Cardiac fibroblast (primary cell): ENCODE results near the gene KRT5.

ENCODE experiments used
- DNase-seq, 2 donors: peaks; one replicate each; pipeline versions ENCODE4 v3.0.0 to v3.0.0-alpha.2; 2010; ENCODE audit warnings: low read depth in 2 of 2
- H3K4me3 ChIP-seq, 2 donors: replicated peaks in 1 of 2; 1 replicate in 1 of 2; 2 replicates in 1 of 2; pipeline ENCODE4 v1.5.1; 2011; ENCODE audit warnings: low read depth in 2 of 2, low read length in 2 of 2, mild to moderate bottlenecking in 2 of 2, moderate library complexity in 1 of 2
- TF ChIP-seq, protein P1 (sequence below): IDR thresholded peaks from one replicate; pipeline ENCODE4 v1.5.1; 2011; ENCODE audit warnings: low read depth, mild to moderate bottlenecking, low read length, inconsistent platforms

The KRT5 gene

GRCh38 chr12:52522346-52523011, 2.3 kb upstream of the KRT5 start:
- no peak overlapping the region for H3K4me3 ChIP-seq
- peak; percentile 19 to 32 for DNase-seq
- TF ChIP-seq, protein P1, sequence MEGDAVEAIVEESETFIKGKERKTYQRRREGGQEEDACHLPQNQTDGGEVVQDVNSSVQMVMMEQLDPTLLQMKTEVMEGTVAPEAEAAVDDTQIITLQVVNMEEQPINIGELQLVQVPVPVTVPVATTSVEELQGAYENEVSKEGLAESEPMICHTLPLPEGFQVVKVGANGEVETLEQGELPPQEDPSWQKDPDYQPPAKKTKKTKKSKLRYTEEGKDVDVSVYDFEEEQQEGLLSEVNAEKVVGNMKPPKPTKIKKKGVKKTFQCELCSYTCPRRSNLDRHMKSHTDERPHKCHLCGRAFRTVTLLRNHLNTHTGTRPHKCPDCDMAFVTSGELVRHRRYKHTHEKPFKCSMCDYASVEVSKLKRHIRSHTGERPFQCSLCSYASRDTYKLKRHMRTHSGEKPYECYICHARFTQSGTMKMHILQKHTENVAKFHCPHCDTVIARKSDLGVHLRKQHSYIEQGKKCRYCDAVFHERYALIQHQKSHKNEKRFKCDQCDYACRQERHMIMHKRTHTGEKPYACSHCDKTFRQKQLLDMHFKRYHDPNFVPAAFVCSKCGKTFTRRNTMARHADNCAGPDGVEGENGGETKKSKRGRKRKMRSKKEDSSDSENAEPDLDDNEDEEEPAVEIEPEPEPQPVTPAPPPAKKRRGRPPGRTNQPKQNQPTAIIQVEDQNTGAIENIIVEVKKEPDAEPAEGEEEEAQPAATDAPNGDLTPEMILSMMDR = no peak

DNA sequence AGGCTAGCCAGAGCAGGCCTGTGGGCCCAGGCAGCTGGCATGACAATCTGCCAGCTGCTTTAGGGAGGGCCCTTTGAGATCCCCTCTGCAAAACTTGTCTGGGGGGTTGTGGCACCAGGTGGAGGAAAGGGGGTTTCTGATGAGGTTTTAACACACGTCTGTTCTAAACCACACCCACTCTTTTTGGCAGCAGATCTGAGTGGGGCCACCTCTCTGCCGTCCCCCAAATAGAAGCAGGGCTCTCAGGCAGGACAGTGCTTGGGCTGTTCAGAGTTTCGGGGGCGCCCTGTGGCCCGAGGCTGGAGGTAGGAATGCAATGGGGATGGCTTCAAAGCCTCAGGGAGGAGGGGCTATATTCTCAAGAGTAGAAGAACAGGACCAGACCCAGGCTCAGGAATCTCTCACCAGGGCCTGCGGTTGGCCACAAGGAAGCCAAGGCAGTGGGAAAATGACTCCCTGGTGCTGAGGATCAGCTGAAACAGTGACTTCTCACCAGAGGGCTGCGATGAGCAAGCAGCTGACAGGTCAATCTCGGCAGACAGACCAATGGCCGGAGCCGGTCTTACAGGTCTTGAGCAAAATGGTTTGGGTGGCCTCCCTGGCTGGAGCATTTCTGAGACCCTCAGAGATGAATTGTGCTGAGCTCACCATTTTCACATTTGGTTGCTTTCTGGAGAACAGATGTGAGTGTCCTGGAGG, 1.5 kb upstream of the KRT5 start:
- DNase-seq = peak in 1 of 2 donors; percentile 41
- H3K4me3 ChIP-seq = no peak overlapping the region
- TF ChIP-seq, protein P1 = no peak

DNA sequence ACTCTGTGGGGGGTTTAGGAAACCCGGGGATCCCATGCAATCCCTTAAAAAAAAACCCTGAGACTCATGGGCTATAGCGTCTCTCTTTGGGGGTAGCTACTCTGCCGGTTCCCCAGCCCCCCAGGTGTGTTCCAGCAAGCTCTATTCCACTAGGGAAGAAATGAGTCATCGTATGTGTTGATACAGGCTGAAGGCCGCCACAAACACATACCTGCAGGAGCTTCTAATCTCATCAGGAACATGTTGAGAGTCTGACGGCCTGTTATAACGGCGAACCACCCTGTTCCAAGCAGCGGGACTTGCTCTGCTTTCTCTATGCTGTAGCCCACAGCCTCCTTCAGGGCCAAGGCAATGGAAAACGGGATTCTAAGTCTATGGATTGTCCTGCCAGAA, 977 bp upstream of the KRT5 start:
- DNase-seq = peak in 1 of 2 donors; percentile 24
- H3K4me3 ChIP-seq = no peak overlapping the region
- TF ChIP-seq, protein P1 = no peak

- no peak for DNase-seq
- no peak overlapping the region for H3K4me3 ChIP-seq
- TF ChIP-seq, protein P1 = no peak
These were observed 849 bp downstream of the KRT5 start for GRCh38 chr12:52519387-52519703.

DNA sequence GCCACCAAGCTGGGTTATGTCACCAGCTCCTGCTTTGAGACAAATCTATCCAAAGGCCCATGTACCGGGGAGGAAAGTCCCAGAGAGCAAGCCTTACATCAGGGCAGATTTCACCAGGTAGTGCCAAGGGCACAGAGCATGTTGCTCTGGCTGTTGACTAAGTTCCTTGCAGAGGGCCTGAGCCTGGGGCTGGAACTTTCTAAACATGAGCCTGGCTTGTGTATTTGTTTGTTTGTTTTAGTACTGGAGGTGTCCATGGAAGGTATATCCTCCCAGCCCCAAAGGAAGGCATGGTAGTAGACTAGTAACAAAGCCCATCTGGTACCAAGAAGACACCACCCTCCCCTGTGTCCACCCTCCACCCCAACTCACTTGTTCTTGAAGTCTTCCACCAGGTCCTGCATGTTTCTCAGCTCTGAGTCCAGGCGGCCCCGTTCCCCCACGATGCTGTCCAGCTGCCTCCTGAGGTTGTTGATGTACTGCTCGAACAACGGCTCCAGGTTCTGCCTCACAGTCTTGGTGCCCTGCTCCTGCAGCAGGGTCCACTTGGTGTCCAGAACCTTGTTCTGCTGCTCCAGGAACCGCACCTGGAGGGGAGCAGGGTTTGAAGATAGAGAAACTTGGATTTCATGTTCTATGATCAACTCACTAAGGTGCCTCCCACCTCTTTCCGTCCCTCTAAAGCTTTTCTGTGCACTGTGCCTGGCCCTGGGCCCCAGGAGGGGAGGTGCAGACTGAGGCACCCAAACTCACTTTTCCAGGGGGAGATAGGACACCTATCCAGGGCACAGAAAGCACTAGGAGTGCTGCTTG, 1.4 kb downstream of the KRT5 start:
- no peak overlapping the region for H3K4me3 ChIP-seq
- TF ChIP-seq, protein P1 = no peak
- no peak for DNase-seq

DNA sequence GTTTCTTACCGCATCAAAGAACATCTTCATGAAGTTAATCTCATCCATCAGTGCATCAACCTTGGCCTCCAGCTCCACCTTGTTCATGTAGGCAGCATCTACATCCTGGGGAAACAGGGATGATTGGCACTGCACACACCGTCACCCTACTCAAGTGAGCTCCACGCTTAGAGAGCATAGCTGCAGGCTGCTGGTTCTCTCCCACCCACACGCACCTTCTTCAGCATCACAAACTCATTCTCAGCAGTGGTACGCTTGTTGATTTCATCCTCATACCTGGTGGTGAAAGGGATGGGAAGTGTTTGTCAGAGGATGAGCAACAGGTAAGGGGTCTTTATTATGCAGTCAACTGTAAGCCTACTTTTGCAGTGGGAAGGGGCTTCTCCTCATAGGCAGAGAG, 2.3 kb downstream of the KRT5 start:
- DNase-seq = no peak
- H3K4me3 ChIP-seq = no peak overlapping the region
- TF ChIP-seq, protein P1 = no peak
